HepG2 (cell line): Measurements from ENCODE around the gene SCYL1. TPM values are rescaled to one million over a fixed set of nuclear protein-coding genes. Genes with fewer than 3 reads are reported as not detected.

ENCODE experiments used
- BORCS8-MEF2B ChIP-seq: sonication (generic); formaldehyde crosslinking; IDR thresholded peaks from 2 replicates; pipeline ENCODE4 v1.8.0; 2022; ENCODE audit warnings: mild to moderate bottlenecking, missing genetic modification reagents
- CBX2 ChIP-seq, 2 experiments: fragments of 200-600 bp in 1 of 2; sonication (generic); formaldehyde crosslinking in 1 of 2; IDR thresholded peaks; 2 replicates each; pipeline versions ENCODE4 v1.7.0 to v1.8.1; 2018 to 2022; ENCODE audit warnings: low read depth in 2 of 2, low read length in 1 of 2, mild to moderate bottlenecking in 1 of 2, missing genetic modification reagents in 1 of 2
- HIVEP1 ChIP-seq: sonication (generic); formaldehyde crosslinking; IDR thresholded peaks from 2 replicates; pipeline ENCODE4 v1.4.0; 2020; ENCODE audit warnings: mild to moderate bottlenecking, missing genetic modification reagents
- IKZF4 ChIP-seq: sonication (generic); formaldehyde crosslinking; IDR thresholded peaks from 2 replicates; pipeline ENCODE4 v1.5.1; 2020; ENCODE audit warnings: borderline replicate concordance, mild to moderate bottlenecking, low read depth, missing genetic modification reagents; ENCODE audit errors: not compliant biosample characterization
- KLF6 ChIP-seq: IDR thresholded peaks from 2 replicates; pipeline ENCODE4 v1.8.0; 2016; ENCODE audit warnings: missing biosample characterization, missing genetic modification reagents
- LCORL ChIP-seq, 2 experiments: fragments of 450-650 bp in 1 of 2; sonication (generic) in 1 of 2; formaldehyde crosslinking in 1 of 2; IDR thresholded peaks; 2 replicates each; pipeline versions ENCODE4 v1.5.0 to v1.6.1; 2017 to 2020; ENCODE audit warnings: antibody characterized with exemption in 1 of 2, missing genetic modification reagents in 1 of 2
- MED1 ChIP-seq: sonication (generic); formaldehyde crosslinking; IDR thresholded peaks from 2 replicates; pipeline ENCODE4 v1.4.0; 2020; ENCODE audit warnings: missing genetic modification reagents
- PAF1 ChIP-seq: IDR thresholded peaks from 2 replicates; pipeline ENCODE4 v1.6.1; 2016; ENCODE audit warnings: missing genetic modification reagents, missing compliant biosample characterization
- PPARG ChIP-seq: conservative IDR thresholded peaks from 2 replicates; pipeline ENCODE4 v1.6.1; 2016; ENCODE audit warnings: missing biosample characterization, missing genetic modification reagents
- TRIM24 ChIP-seq: sonication (generic); formaldehyde crosslinking; IDR thresholded peaks from 2 replicates; pipeline ENCODE4 v1.8.0; 2022; ENCODE audit warnings: mild to moderate bottlenecking, missing genetic modification reagents
- USF2 ChIP-seq, 2 experiments: sonication (generic) in 1 of 2; formaldehyde crosslinking in 1 of 2; IDR thresholded peaks; 2 replicates each; pipeline versions ENCODE4 v1.5.1 to v1.6.1; 2011 to 2020; ENCODE audit warnings: borderline replicate concordance in 1 of 2, low read depth in 1 of 2, low read length in 1 of 2, mild to moderate bottlenecking in 1 of 2, missing genetic modification reagents in 1 of 2, moderate library complexity in 1 of 2
- ZGPAT ChIP-seq: IDR thresholded peaks from 2 replicates; pipeline ENCODE4 v1.6.1; 2016; ENCODE audit warnings: mild to moderate bottlenecking
- ZNF124 ChIP-seq: sonication (generic); formaldehyde crosslinking; IDR thresholded peaks from 2 replicates; pipeline ENCODE4 v1.4.0; 2020; ENCODE audit warnings: missing genetic modification reagents
- ZNF136 ChIP-seq: sonication (generic); formaldehyde crosslinking; IDR thresholded peaks from 2 replicates; pipeline ENCODE4 v1.8.1; 2022; ENCODE audit warnings: low read depth, mild to moderate bottlenecking, moderate library complexity, missing genetic modification reagents
- ZNF317 ChIP-seq: sonication (generic); formaldehyde crosslinking; IDR thresholded peaks from 2 replicates; pipeline ENCODE4 v1.5.0; 2020; ENCODE audit warnings: mild to moderate bottlenecking, missing genetic modification reagents
- ZNF337 ChIP-seq: sonication (generic); formaldehyde crosslinking; IDR thresholded peaks from 2 replicates; pipeline ENCODE4 v1.5.1; 2020; ENCODE audit warnings: missing genetic modification reagents, low read depth, mild to moderate bottlenecking, borderline replicate concordance
- ZNF496 ChIP-seq: sonication (generic); formaldehyde crosslinking; IDR thresholded peaks from 2 replicates; pipeline ENCODE4 v1.8.1; 2023; ENCODE audit warnings: mild to moderate bottlenecking, moderate library complexity, missing genetic modification reagents; ENCODE audit not compliant: insufficient replicate concordance
- polyA plus RNA-seq, 8 experiments: library from polyadenylated mRNA; depleted of rRNA in 3 of 8; stranded (reverse) in 7 of 8; unstranded in 1 of 8; fragments of >200 nt; fragmentation: Illumina TruSeq in 4 of 8; extraction: Trizol in 4 of 8; gene quantifications; 2 replicates each; pipeline versions ENCODE4 v1.2.1 to v1.2.3, GENCODE V29; 2011 to 2016; ENCODE audit warnings: low read depth in 4 of 8, missing spikeins in 1 of 8, mixed read lengths in 1 of 8; ENCODE audit not compliant: insufficient read depth in 1 of 8
- total RNA-seq, 5 experiments: library from RNA; depleted of rRNA; stranded (reverse); fragments of >200 nt; fragmentation: Illumina TruSeq; extraction: Trizol; gene quantifications; 2 replicates each; pipeline ENCODE4 v1.2.3, GENCODE V29; 2016; ENCODE audit warnings: low read depth in 1 of 5
- TF ChIP-seq, protein P1 (sequence below): sonication (generic); formaldehyde crosslinking; IDR thresholded peaks from 2 replicates; pipeline ENCODE4 v1.5.0; 2020; ENCODE audit warnings: missing genetic modification reagents
- TF ChIP-seq, protein P2 (sequence below): sonication (generic); formaldehyde crosslinking; IDR thresholded peaks from 2 replicates; pipeline ENCODE4 v1.5.1; 2020; ENCODE audit warnings: mild to moderate bottlenecking, missing genetic modification reagents, borderline replicate concordance
- TF ChIP-seq, protein P3 (sequence below): IDR thresholded peaks from 2 replicates; pipeline ENCODE4 v1.6.1; 2016; ENCODE audit warnings: missing compliant biosample characterization, missing genetic modification reagents, borderline replicate concordance

Gene SCYL1
- total and polyA plus RNA-seq, 2 of the 13 experiments (the other 11 are each of a cell fraction or from before 2014, with no cell fraction given) = 65.9 to 103 TPM

- TF ChIP-seq TRIM24 (CRISPR knock-in tag) (no peak), ZNF496 (CRISPR knock-in tag) (no peak), ZNF337 (CRISPR knock-in tag) (no peak), PAF1 (CRISPR knock-in tag) (no peak), PPARG (CRISPR knock-in tag) (0 out of 2 replicates have a peak, but pooled peaks have one; percentile 59), ZNF124 (CRISPR knock-in tag) (0 out of 2 replicates have a peak, but pooled peaks have one; percentile 20), HIVEP1 (no peak; the same call in none of the 2 replicates), USF2 (IDR thresholded peaks at IDR 0.05; ENCODE audit: low read depth, low read length) (peak; percentile 98), USF2 (CRISPR knock-in tag; IDR thresholded peaks at IDR 0.05; ENCODE audit: borderline replicate concordance) (peak; percentile 98; the same call in 1 of the 2 replicates), IKZF4 (CRISPR knock-in tag) (no peak), BORCS8-MEF2B (CRISPR knock-in tag) (0 out of 2 replicates have a peak, but pooled peaks have one; percentile 46), CBX2 (IDR thresholded peaks at IDR 0.05; ENCODE audit: low read depth, low read length) (no peak), CBX2 (CRISPR knock-in tag; IDR thresholded peaks at IDR 0.05; ENCODE audit: low read depth) (no peak), ZGPAT (peak; percentile 78), KLF6 (CRISPR knock-in tag) (no peak), ZNF136 (peak; percentile 53; the same call in 1 of the 2 replicates), MED1 (peak; percentile 75), LCORL (IDR thresholded peaks at IDR 0.05) (no peak), LCORL (CRISPR knock-in tag; IDR thresholded peaks at IDR 0.05) (peak; percentile 88), ZNF317 (CRISPR knock-in tag) (no peak)
- TF ChIP-seq, protein P1, sequence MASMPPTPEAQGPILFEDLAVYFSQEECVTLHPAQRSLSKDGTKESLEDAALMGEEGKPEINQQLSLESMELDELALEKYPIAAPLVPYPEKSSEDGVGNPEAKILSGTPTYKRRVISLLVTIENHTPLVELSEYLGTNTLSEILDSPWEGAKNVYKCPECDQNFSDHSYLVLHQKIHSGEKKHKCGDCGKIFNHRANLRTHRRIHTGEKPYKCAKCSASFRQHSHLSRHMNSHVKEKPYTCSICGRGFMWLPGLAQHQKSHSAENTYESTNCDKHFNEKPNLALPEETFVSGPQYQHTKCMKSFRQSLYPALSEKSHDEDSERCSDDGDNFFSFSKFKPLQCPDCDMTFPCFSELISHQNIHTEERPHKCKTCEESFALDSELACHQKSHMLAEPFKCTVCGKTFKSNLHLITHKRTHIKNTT (CRISPR knock-in tag) = no peak
- TF ChIP-seq, protein P2, sequence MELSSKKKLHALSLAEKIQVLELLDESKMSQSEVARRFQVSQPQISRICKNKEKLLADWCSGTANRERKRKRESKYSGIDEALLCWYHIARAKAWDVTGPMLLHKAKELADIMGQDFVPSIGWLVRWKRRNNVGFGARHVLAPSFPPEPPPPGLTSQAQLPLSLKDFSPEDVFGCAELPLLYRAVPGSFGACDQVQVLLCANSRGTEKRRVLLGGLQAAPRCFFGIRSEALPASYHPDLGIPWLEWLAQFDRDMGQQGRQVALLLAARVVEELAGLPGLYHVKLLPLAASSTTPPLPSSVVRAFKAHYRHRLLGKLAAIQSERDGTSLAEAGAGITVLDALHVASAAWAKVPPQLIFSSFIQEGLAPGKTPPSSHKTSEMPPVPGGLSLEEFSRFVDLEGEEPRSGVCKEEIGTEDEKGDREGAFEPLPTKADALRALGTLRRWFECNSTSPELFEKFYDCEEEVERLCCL = no peak
- TF ChIP-seq, protein P3, sequence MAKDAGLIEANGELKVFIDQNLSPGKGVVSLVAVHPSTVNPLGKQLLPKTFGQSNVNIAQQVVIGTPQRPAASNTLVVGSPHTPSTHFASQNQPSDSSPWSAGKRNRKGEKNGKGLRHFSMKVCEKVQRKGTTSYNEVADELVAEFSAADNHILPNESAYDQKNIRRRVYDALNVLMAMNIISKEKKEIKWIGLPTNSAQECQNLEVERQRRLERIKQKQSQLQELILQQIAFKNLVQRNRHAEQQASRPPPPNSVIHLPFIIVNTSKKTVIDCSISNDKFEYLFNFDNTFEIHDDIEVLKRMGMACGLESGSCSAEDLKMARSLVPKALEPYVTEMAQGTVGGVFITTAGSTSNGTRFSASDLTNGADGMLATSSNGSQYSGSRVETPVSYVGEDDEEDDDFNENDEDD (CRISPR knock-in tag) = peak; percentile 74; the same call in 1 of the 2 replicates
Measured at GRCh38 chr11:65487467-65488272, 37.2 kb upstream of the SCYL1 start (continued).
